Retinal pigment epithelial cell (primary cell): ENCODE results near the gene MRM3.

Experiments used
- DNase-seq: peaks from one replicate; pipeline ENCODE4 v3.0.0-alpha.2; 2010; ENCODE audit warnings: low read depth
- H3K4me3 ChIP-seq: 2 replicates; pipeline ENCODE4 v1.5.1; 2011; ENCODE audit warnings: mild to moderate bottlenecking, low read length, control low read depth, moderate library complexity
- TF ChIP-seq, protein P1 (sequence below): conservative IDR thresholded peaks from 2 replicates; pipeline ENCODE4 v1.5.1; 2011; ENCODE audit warnings: low read depth, low read length, control low read depth, inconsistent platforms

MRM3 gene

GRCh38 chr17:806346-806745 is 24.2 kb downstream of the MRM3 start:
- TF ChIP-seq, protein P1, sequence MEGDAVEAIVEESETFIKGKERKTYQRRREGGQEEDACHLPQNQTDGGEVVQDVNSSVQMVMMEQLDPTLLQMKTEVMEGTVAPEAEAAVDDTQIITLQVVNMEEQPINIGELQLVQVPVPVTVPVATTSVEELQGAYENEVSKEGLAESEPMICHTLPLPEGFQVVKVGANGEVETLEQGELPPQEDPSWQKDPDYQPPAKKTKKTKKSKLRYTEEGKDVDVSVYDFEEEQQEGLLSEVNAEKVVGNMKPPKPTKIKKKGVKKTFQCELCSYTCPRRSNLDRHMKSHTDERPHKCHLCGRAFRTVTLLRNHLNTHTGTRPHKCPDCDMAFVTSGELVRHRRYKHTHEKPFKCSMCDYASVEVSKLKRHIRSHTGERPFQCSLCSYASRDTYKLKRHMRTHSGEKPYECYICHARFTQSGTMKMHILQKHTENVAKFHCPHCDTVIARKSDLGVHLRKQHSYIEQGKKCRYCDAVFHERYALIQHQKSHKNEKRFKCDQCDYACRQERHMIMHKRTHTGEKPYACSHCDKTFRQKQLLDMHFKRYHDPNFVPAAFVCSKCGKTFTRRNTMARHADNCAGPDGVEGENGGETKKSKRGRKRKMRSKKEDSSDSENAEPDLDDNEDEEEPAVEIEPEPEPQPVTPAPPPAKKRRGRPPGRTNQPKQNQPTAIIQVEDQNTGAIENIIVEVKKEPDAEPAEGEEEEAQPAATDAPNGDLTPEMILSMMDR, result no peak
- no peak for DNase-seq
- no peak overlapping the region for H3K4me3 ChIP-seq

- no peak for DNase-seq
- no peak overlapping the region for H3K4me3 ChIP-seq
- TF ChIP-seq, protein P1, result no peak
Observed at GRCh38 chr17:806781-807522, 24.8 kb downstream of the MRM3 start.

- TF ChIP-seq, protein P1, result no peak
- H3K4me3 ChIP-seq, result no peak overlapping the region
- no peak for DNase-seq
Observed at GRCh38 chr17:807523-808294, 25.6 kb downstream of the MRM3 start.

GRCh38 chr17:811051-811784 is 29.1 kb downstream of the MRM3 start:
- no peak overlapping the region for H3K4me3 ChIP-seq
- DNase-seq, result no peak
- TF ChIP-seq, protein P1, result no peak

DNA sequence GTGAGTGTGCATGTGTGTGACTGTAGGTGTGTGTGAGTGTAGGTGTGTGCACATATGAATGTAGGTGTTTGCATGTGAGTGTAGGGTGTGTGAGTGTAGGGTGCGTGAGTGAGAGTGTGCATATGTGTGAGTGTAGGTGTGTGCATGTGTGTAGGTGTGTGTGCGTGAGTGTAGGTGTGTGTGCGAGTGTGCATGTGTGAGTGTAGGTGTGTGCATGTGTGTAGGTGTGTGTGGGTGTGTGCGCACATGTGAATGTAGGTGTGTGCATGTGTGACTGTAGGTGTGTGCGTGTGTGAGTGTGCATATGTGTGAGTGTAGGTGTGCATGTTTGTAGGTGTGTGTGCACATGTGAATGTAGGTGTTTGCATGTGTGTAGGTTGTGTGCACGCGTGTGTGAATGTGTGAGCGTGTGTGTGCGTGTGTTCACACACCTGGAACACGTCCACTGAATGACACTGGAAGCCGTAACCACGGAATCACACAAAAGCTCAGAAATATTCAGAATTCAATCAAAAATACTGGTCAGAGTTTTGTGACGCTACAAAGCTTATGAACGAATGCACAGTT is 30.6 kb downstream of the MRM3 start:
- H3K4me3 ChIP-seq, result no peak overlapping the region
- no peak for DNase-seq
- TF ChIP-seq, protein P1, result no peak

GRCh38 chr17:814371-814770 is 32.2 kb downstream of the MRM3 start:
- no peak for DNase-seq
- no peak overlapping the region for H3K4me3 ChIP-seq
- TF ChIP-seq, protein P1, result no peak
